GM18508 (cell line): Measurements from ENCODE around the gene PYCR2.
A peak's percentile ranks its signal among the peaks of the same experiment; 100 is the strongest.
"Not testable (repeated sequence)": the region's sequence is repeated elsewhere in the genome, so short reads cannot be mapped to it uniquely, and the experiment has no call there.

Source experiments
- ATAC-seq: cut with Tn5 transposase; IDR thresholded peaks from one replicate; pipeline ENCODE4 v1.9.1; 2021; ENCODE audit warnings: moderate number of reproducible peaks; ENCODE audit not compliant: insufficient read depth, unreplicated experiment

PYCR2 gene

DNA sequence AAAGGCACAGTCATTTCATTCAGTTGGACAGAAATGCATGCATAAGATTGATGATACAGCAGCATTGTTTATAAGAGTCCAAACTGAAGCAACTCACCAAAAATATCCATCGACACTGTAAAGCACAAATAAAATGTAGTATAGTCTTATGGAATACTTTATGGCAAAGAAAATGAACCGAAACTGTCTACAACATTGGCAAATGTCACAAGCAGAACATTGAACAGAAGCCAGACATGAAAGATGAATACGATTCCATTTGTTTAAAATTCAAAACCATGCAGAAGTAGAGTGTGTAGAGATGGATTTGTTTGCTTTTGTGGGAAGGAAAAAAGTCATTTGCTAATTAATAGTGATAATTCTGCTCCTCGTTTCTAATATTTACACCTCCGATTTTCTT, 27.6 kb downstream of the PYCR2 start:
- ATAC-seq: no peak

DNA sequence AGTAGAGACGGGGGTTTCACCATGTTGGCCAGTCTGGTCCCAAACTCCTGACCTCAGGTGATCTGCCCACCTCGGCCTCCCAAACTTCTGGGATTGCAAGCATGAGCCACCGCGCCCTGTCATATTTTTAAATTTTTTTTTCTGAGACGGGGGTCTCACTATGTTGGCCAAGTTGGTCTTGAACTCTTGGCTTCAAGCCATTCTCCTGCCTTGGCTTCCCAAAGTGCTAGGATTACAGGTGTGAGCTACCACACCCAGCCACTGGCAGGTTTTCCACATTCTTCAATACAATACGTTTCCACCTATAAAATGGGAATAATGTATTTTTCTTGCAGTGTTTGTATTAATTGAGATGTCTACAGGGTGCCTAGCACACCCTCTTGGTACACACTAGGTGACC, 31.7 kb downstream of the PYCR2 start:
- ATAC-seq: no peak

DNA sequence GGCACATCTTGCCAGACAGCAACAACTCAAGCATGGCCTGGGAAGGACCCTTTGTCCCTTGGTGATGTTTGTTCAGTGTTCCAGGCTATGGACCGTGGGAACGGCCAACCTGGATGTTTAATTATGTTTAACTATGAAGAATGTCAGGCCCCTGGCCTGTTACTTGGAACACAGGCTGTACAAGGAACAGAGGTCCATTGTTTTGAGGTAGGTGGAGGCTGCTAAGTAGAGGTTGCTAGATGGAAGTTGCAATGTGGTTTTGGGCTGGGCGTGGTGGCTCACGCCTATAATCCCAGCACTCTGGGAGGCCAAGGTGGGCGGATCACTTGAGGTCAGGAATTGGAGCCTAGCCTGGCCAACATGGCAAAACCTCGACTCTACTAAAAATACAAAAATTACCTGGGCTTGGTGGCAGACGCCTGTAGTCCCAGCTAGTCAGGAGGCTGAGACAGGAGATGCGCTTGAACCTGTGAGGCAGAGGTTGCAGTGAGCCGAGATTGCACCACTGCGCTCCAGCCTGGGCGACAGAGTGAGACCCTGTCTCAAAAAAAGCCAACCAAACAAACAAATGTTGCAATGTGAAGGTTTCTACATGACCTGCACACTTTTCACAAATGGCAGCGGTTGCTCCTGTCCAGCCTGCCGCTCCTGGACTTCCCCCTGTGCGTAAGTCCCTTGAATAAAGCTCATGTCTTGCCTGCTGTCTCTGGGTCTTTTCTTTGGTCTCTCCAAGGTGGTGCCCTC, 32.6 kb downstream of the PYCR2 start:
- ATAC-seq: no peak

DNA sequence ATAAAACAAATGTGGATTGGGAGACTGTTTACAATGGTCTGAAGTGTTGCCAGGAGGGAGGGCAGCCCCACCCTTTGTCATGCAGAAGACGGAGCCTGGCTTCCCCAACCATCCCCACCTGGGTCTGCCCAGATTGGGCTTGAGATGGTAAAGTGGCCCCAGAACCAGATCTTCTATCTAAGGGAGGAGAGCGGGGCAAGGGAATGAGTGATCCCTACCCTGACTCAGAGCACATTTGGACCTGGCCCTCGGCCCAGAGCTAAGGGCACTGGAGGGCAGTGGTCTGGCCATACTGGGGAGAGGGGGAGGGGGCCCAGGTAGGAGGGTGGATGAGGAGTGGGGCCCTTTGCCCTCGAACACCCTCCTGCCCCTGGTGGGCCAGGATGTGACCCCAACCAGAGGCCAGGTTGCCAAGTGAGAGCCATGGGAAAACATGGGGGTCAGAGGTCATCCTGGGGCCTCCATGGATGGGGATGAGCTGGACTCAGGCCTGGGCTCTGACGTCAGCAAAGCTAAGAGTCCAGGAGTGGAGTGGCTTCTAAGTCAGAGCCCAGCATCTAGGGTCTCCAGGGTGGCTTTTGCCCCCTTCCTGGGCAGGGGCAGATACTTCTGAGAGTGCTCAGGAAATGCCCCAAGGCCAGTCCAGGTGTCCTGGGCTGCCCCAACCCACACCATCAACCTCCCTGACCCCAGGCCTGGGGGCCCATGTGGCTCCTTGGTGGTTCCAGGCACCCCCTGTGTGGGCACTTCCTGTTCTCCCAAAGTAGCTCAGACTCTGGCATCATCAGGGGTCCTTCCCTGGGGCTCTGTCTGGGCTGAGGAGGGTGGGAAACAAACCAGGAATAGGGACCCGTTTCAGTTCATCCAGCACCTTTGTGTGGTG, 33.5 kb downstream of the PYCR2 start:
- ATAC-seq: no peak

GRCh38 chr1:225889743-225890142, 34.3 kb downstream of the PYCR2 start:
- ATAC-seq: no peak

- no peak for ATAC-seq
These were observed 35.0 kb downstream of the PYCR2 start, which contains the start of gene LEFTY1 for GRCh38 chr1:225888898-225889601. TSS of gene LEFTY1 (minus strand) at chr1:225889146. CDS start at chr1:225889066, 80 bp downstream.

DNA sequence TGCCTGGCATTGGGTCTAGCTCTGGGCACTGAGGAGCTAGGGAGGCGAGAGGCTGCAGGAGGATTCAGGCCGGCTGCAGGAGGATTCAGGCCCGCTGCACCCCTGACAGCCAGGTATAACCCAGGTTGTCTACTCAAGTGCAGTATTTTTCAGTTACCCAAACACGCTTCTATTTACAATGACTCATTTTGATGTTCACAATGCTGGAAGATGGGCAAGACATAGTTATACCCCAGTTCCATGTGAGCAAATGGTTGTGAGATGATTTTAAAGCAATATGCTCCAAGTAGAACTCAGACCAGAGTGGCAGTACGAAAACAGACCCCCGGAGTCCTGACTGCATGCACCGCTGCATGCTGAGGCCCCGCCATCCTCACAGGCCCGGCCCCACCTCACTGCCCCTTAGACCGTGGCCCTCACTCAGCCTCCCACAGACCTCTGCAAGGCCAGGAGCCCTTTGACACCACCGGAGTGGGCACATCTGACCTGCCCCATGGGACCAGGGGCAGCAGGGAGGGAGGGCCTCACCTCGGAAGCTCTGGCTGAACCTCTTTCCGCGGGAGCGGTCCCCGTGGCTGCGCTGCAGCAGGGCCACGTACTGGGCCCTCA, 35.7 kb downstream of the PYCR2 start:
- no peak for ATAC-seq

DNA sequence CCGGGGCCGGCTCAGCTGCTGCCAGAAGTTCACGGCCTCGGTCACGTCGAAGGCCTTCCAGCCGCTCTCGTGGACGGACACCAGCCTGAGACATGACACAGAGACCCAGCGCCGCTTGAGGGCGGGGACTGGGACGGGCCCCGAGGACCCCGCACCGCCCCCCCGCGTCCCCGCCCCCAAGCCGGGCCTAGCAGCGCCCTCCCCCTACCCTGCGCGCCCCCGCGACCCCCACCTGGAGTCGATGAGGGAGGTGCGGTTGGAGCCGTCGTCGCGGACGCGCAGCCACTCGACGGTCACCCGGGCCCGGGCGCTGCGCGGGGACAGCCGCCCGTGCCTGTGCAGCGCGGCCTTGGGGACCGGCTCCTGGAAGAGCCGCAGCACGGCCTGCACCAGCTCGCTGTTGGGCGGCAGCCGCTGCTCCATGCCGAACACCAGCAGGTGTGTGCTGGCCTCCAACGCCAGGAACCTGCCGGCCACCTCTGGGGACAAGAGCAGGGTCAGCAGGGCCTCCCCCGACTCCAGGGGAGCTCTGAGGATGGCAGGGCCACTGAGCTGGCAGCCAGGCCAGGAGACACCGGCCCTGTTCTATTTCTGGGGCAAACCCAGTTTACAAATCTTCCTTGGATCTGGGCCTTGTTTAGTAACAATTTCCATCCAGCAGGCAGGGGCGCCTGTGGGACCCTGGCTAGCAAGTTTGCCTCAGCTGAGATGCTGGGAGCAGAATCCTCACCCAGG, 36.3 kb downstream of the PYCR2 start:
- ATAC-seq: not testable (repeated sequence)

- ATAC-seq: no peak
These were observed 37.1 kb downstream of the PYCR2 start for GRCh38 chr1:225887030-225887314.

GRCh38 chr1:225886159-225887029, 37.7 kb downstream of the PYCR2 start:
- no peak for ATAC-seq

DNA sequence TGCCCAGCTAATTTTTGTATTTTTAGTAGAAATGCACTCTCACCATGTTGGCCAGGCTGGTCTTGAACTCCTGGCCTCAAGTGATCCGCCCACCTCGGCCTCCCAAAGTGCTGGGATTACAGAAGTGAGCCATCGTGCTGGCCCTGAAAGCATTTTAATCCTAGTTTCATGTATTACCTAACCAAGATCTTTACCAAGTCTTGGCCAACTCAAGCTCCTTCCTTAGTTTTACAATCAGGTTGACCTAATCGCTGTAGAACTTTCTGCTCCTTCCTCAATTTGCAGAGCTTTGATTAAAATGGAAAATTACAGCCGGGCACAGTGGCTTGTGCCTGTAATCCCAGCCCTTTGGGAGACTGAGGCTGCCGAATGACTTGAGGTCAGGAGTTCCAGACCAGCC, 38.7 kb downstream of the PYCR2 start:
- ATAC-seq: no peak

- ATAC-seq: no peak
These were observed 40.3 kb downstream of the PYCR2 start for GRCh38 chr1:225883616-225884265.

DNA sequence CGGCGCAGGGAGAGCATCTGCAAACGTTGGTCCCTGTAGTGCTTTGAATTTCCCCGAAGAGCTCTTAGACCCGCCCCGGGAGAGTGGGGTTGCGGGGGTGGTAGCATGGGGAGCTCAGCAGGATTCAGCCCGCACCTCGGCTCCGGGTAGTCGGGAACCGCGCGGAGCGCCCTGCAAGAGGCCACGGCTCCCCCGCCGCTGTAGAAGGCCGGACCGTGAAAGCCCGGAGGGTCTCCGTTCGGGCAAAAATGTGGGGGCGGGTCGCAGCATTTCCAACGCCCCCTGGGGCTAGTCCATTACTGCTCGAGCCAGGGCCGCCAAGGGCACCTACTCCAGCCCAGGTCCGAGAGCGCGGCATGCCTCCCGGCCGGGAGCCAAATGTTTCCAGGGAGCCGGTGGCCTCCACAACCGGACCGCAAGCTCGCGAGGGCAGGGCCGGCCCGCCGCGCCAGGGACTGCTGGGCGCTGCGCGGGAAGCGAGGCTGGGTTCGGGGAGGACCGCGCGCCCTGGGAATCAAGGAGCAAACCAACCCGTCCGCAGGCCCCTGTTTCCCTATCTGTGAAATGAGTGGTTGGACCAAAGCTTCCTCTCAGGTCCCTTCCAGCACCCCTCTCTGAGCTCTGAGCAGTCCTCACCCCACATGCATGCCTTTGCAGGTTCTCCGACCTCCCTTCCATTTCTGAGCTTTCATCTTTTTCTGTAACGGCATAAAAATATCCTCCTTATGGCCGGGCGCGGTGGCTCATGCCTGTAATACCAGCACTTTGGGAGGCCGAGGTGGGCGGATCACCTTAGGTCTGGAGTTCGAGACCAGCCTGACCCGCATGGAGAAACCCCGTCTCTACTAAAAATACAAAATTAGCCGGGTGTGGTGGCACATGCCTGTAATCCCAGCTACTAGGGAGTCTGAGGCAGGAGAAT, 41.1 kb downstream of the PYCR2 start:
- peak; percentile 9 for ATAC-seq

GRCh38 chr1:225881959-225882693, 41.9 kb downstream of the PYCR2 start, which contains the start of gene TMEM63A:
TSS of gene TMEM63A (minus strand) at chr1:225882380. CDS start at chr1:225877580, 4,800 bp downstream.
- peak; percentile 53 for ATAC-seq

- no peak for ATAC-seq
These were observed 42.7 kb downstream of the PYCR2 start for GRCh38 chr1:225881081-225881958.

DNA sequence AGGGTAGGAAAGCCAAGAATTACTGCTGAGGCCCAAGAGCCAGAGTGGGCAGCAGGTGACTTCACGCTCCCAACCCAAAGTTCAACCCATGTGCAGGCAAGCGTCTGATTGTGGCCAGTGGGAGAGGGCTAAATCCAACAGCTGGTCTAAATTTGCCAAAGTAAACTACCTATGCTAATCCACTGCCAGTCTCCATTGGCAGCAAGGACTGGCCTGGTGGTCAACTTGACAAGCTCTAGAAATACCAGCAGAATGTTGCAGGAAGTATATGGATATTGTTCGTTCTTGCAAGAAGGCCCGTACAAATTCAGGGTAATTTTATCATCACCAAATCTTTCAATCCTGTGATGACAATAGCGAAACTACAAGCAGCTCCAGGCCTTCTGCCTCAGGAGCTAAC, 43.4 kb downstream of the PYCR2 start:
- no peak for ATAC-seq
